ENCODE measurements around the gene GID8. TPM values are rescaled to one million over a fixed set of nuclear protein-coding genes. Genes with fewer than 3 reads are reported as not detected.

The GID8 gene
- total and polyA plus RNA-seq, 9 of the 15 experiments (the other 6 are each of a cell fraction or from before 2014, with no cell fraction given) = 7.5 to 31.6 (median 22.2) TPM

GRCh38 chr20:62937268-62938104 is 461 bp upstream of the GID8 start (continued):
- no peak for TF ChIP-seq CBX8 (IDR thresholded peaks at IDR 0.05; ENCODE audit: borderline replicate concordance, extremely low read depth, low read depth, low read length, poor library complexity, severe bottlenecking)
- TF ChIP-seq CREB5 (CRISPR knock-in tag; IDR thresholded peaks at IDR 0.05) = no peak
- TF ChIP-seq ZFPM2 (CRISPR knock-in tag; IDR thresholded peaks at IDR 0.05) = no peak
- TF ChIP-seq CEBPZ (IDR thresholded peaks at IDR 0.05; ENCODE audit: borderline replicate concordance, low read depth, low read length) = no peak
- TF ChIP-seq NCOA2 (IDR thresholded peaks at IDR 0.05; ENCODE audit: partially characterized antibody in 2 of 2) = no peak
- TF ChIP-seq IRF9 (tag; IDR thresholded peaks at IDR 0.05) = no peak
- TF ChIP-seq NCOA1 (IDR thresholded peaks at IDR 0.05; ENCODE audit: low read depth) = peak; percentile 32; the same call in 1 of the 2 replicates
- no peak for TF ChIP-seq PTRF (tag; IDR thresholded peaks at IDR 0.05)
- no peak for TF ChIP-seq NFIC (IDR thresholded peaks at IDR 0.05)
- peak; percentile 73 for TF ChIP-seq POLR2H (tag; IDR thresholded peaks at IDR 0.05; ENCODE audit: low read depth)
- peak; percentile 76 for TF ChIP-seq TBP (optimal IDR thresholded peaks at IDR 0.05; ENCODE audit: low read depth, low read length)
- TF ChIP-seq E2F5 (CRISPR knock-in tag; IDR thresholded peaks at IDR 0.05) = peak; percentile 17; the same call in 1 of the 2 replicates
- 0 out of 4 replicates have a peak, but pooled peaks of 1 of the 2 experiments have one; percentile 22 for TF ChIP-seq ARNT (IDR thresholded peaks at IDR 0.05)
- TF ChIP-seq ZNF707 (CRISPR knock-in tag; conservative IDR thresholded peaks at IDR 0.05) = no peak
- no peak for TF ChIP-seq ZNF212 (CRISPR knock-in tag; IDR thresholded peaks at IDR 0.05)
- TF ChIP-seq PKNOX1 (IDR thresholded peaks at IDR 0.05) = no peak
- TF ChIP-seq RBM22 (IDR thresholded peaks at IDR 0.05; ENCODE audit: low read depth, low read length, poor library complexity, severe bottlenecking) = peak; percentile 44
- TF ChIP-seq ZNF75A (CRISPR knock-in tag; IDR thresholded peaks at IDR 0.05) = no peak
- no peak for TF ChIP-seq SP2 (IDR thresholded peaks at IDR 0.05; ENCODE audit: extremely low read depth, low read depth, low read length, poor library complexity, severe bottlenecking)
